Fibroblast of peridontal ligament (primary cell): ENCODE measurements around the gene CAMTA1.
A peak's percentile ranks its signal among the peaks of the same experiment; 100 is the strongest.

Experiments used
- DNase-seq: peaks from one replicate; pipeline ENCODE4 v3.0.0-alpha.2; 2010; ENCODE audit errors: extremely low read depth

CAMTA1 gene

GRCh38 chr1:7510389-7510931, 725.2 kb downstream of the CAMTA1 start:
- DNase-seq: no peak

- no peak for DNase-seq
Observed at GRCh38 chr1:7511381-7511780, 726.1 kb downstream of the CAMTA1 start.

GRCh38 chr1:7513081-7513480, 727.8 kb downstream of the CAMTA1 start:
- no peak for DNase-seq

- DNase-seq: no peak
Observed at GRCh38 chr1:7515175-7515574, 729.9 kb downstream of the CAMTA1 start.

GRCh38 chr1:7515904-7516303, 730.6 kb downstream of the CAMTA1 start:
- no peak for DNase-seq

- peak; percentile 4 for DNase-seq
Observed at GRCh38 chr1:7516341-7516740, 731.1 kb downstream of the CAMTA1 start.

- no peak for DNase-seq
Observed at GRCh38 chr1:7516929-7517328, 731.7 kb downstream of the CAMTA1 start.

GRCh38 chr1:7517611-7518330, 732.5 kb downstream of the CAMTA1 start:
- DNase-seq: no peak

GRCh38 chr1:7518411-7518810, 733.2 kb downstream of the CAMTA1 start:
- no peak for DNase-seq

- no peak for DNase-seq
Observed at GRCh38 chr1:7519181-7519860, 734.1 kb downstream of the CAMTA1 start.

GRCh38 chr1:7519861-7520395, 734.7 kb downstream of the CAMTA1 start:
- no peak for DNase-seq

GRCh38 chr1:7520496-7520895, 735.2 kb downstream of the CAMTA1 start:
- no peak for DNase-seq

- no peak for DNase-seq
Observed at GRCh38 chr1:7524341-7525337, 739.4 kb downstream of the CAMTA1 start.

GRCh38 chr1:7525338-7526063, 740.2 kb downstream of the CAMTA1 start:
- DNase-seq: no peak

GRCh38 chr1:7526196-7526866, 741.1 kb downstream of the CAMTA1 start:
- no peak for DNase-seq

- no peak for DNase-seq
Observed at GRCh38 chr1:7526867-7527732, 741.8 kb downstream of the CAMTA1 start.

GRCh38 chr1:7527733-7528045, 742.4 kb downstream of the CAMTA1 start:
- no peak for DNase-seq

GRCh38 chr1:7528386-7529198, 743.3 kb downstream of the CAMTA1 start:
- peak; percentile 9 for DNase-seq

GRCh38 chr1:7529917-7530316, 744.7 kb downstream of the CAMTA1 start:
- DNase-seq: no peak
